CD4-positive, alpha-beta T cell treated with Interleukin-12 subunit alpha and Interleukin-12 subunit beta, for 1 hour (primary cell): ENCODE results near the gene CDH16.

Source experiments
- DNase-seq: peaks from one replicate; pipeline ENCODE4 v3.0.0-alpha.2; 2020

The CDH16 gene

GRCh38 chr16:66926171-66926947 lies 7.7 kb upstream of the CDH16 start:
- DNase-seq, result no peak

- DNase-seq, result peak; percentile 31
Observed at GRCh38 chr16:66925322-66925840, 6.7 kb upstream of the CDH16 start, which contains the start of gene RRAD. Gene RRAD (minus strand): TSS chr16:66925535. CDS start chr16:66925179, 356 bp downstream.

- peak; percentile 34 for DNase-seq
Observed at GRCh38 chr16:66924527-66925321, 6.0 kb upstream of the CDH16 start.

- DNase-seq, result no peak
Observed at GRCh38 chr16:66923866-66924265, 5.2 kb upstream of the CDH16 start.

GRCh38 chr16:66923247-66923731 lies 4.6 kb upstream of the CDH16 start:
- DNase-seq, result no peak

GRCh38 chr16:66921729-66922450 lies 3.2 kb upstream of the CDH16 start:
- DNase-seq, result no peak

GRCh38 chr16:66920924-66921680 lies 2.4 kb upstream of the CDH16 start:
- no peak for DNase-seq

GRCh38 chr16:66920299-66920590 lies 1.6 kb upstream of the CDH16 start:
- no peak for DNase-seq

- DNase-seq, result no peak
Observed at GRCh38 chr16:66919569-66920298, 1.0 kb upstream of the CDH16 start.

GRCh38 chr16:66918355-66918754 lies 330 bp downstream of the CDH16 start:
- DNase-seq, result no peak

- no peak for DNase-seq
Observed at GRCh38 chr16:66917741-66918140, 944 bp downstream of the CDH16 start.

GRCh38 chr16:66916518-66916917 lies 2.2 kb downstream of the CDH16 start:
- DNase-seq, result no peak

- DNase-seq, result no peak
Observed at GRCh38 chr16:66915041-66915440, 3.6 kb downstream of the CDH16 start.

- DNase-seq, result no peak
Observed at GRCh38 chr16:66914541-66914940, 4.1 kb downstream of the CDH16 start.

GRCh38 chr16:66913711-66914110 lies 5.0 kb downstream of the CDH16 start:
- no peak for DNase-seq

- DNase-seq, result no peak
Observed at GRCh38 chr16:66913081-66913480, 5.6 kb downstream of the CDH16 start.

- DNase-seq, result no peak
Observed at GRCh38 chr16:66911801-66912200, 6.9 kb downstream of the CDH16 start.

GRCh38 chr16:66911112-66911511 lies 7.6 kb downstream of the CDH16 start:
- no peak for DNase-seq

- DNase-seq, result no peak
Observed at GRCh38 chr16:66910175-66910940, 8.3 kb downstream of the CDH16 start.

- no peak for DNase-seq
Observed at GRCh38 chr16:66908762-66909559, 9.7 kb downstream of the CDH16 start.
